Left kidney (tissue), 8 donors: Measurements from ENCODE around the gene CERKL. TPM values are rescaled to one million over a fixed set of nuclear protein-coding genes. Genes with fewer than 3 reads are reported as not detected.
"Not testable (repeated sequence)": the region's sequence is repeated elsewhere in the genome, so short reads cannot be mapped to it uniquely, and the experiment has no call there.

Source experiments
- DNase-seq: peaks from one replicate; pipeline ENCODE4 v3.0.0-alpha.2; 2013
- long read RNA-seq, 8 donors: transcript quantifications; one replicate each; lab custom pipeline, GENCODE V29; 2026
- polyA plus RNA-seq: library from polyadenylated mRNA; unstranded; fragments of 120-200 nt; gene quantifications from one replicate; pipeline ENCODE4 v1.2.1, GENCODE V29; 2013; ENCODE audit not compliant: insufficient read length

CERKL gene
- 20.3 TPM for polyA plus RNA-seq
- long read RNA-seq, donor 1, result 0 reads
- long read RNA-seq, donor 2, result 0 reads
- long read RNA-seq, donor 3, result 0 reads
- long read RNA-seq, donor 4, result 0 reads
- long read RNA-seq, donor 5, result 0 reads
- long read RNA-seq, donor 6, partial matches to known transcripts, result 0 of 2 reads
- long read RNA-seq, donor 6, other reads (novel, unspliced or antisense), result 0 of 2 reads
- long read RNA-seq, donor 7, result 0 reads
- long read RNA-seq, donor 8, result 0 reads

DNA sequence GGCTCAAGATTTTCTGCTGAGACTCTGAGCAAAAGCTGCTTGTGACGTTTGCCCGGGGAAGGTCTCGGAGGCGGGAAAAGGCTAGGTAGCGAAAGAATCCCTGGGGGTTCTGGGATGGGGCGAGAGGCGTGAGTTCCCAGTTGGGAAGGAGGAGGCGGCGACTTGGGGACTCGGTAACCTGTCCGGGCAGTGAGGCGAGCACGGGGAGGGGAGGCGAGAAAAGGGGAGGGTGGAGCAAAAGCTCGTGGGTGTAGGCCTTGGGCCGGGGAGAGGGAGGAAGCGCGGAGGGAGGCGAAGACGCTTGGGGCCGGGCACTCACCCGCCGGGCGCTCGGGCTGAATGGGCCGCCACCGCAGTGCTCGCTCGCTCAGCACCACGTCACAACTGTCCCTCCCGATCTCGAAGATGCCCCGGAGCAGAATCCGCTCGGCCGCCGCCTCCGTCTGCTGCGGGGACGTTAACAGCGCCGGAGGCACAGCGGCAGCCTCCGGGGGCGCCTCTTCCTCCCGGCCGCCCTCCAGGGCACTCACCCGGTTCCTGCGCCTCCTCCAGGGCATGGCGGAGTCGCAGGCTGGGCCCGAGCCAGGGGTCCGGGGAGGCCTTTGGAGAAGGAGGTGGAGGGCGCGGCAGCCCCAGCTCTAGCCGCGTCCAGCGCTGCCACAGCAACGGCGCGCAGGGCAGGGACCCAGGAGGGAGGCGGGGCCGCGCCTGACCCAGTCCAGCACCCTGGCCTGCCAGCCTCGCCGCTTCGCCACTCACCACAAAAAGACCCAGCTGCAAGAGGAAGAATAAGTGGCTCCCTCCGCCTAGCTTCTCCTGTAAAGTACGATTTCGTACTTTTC lies at the start of gene CERKL:
Gene CERKL (minus strand): TSS at position 656 of the 842 bp plus-strand sequence. CDS start 99 bp downstream, at position 557.
- DNase-seq, result peak; percentile 37

- not testable (repeated sequence) for DNase-seq
These were observed 45.6 kb upstream of the CERKL start for GRCh38 chr2:181702519-181702918.

DNA sequence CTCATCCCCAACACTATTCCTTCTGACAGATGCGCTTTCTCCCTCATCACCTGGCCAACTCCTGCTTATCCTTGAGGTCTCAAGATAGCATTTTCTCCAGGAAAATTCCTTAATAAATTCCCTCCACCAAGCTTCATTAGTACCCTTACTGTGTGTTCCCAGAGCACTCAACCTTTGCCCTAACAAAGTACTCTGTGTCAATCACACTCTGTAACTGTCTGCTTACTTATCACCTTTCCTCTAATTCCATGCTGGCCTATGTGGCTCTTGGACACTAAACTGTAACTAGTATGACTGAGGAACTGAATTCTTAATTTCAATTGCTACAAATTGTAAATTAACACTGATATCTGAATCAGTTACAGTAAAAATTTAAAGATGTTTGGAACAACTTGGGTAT lies 41.3 kb upstream of the CERKL start:
- DNase-seq, result no peak

DNA sequence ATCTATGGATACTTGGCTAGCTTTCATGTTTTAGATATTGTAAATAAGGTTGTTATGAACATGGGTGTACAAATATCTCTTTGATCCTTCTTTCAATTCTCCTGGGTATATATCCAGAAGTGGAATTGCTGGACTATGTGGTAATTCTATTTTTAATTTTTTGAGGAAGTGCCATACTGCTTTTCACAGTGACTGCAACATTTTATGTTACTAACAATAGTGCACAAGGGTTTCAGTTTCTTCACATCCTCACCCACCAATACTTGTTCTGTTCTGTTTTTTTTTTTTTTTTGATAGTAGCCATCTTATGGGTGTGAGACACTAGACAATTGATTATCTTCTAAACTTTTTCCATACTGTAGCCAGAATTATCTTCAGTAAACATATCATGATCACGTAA lies 40.7 kb upstream of the CERKL start:
- DNase-seq, result no peak

DNA sequence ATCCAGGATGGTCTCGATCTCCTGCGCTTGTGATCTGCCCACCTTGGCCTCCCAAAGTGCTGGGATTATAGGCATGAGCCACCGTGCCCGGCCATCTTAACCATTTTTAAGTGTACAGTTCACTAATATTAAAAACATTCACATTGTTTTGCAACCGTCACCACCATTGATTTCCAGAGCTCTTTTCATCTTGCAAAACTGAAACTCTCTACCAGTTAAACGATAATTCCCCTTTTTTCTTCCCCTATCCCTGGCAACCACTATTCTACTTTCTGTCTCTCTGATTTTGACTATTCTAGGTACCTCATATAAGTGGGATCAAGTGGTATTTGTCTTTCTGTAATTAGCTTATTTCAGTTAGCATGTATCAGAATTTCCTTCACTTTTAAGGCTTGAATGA lies 40.2 kb upstream of the CERKL start:
- no peak for DNase-seq

- no peak for DNase-seq
These were observed 37.4 kb upstream of the CERKL start for GRCh38 chr2:181694271-181694670.

DNA sequence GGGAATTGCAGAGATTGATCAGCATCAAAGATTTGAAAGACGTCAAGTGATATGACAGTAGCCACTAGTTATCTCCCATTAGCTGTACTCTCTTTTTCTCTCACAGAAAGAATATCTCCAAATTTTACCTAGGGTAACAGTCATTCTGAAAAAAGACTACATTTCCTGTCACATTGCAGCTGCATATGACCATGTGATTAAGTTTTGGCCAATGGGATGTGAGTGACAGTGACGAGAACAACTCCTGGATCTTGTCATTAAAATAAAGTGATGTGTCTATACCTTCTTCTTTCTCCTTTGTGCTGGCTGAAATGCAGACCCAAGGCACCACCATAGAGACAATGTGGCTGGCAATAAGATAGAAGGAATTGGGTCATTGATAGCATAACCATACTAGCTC lies 34.0 kb upstream of the CERKL start:
- DNase-seq, result no peak

DNA sequence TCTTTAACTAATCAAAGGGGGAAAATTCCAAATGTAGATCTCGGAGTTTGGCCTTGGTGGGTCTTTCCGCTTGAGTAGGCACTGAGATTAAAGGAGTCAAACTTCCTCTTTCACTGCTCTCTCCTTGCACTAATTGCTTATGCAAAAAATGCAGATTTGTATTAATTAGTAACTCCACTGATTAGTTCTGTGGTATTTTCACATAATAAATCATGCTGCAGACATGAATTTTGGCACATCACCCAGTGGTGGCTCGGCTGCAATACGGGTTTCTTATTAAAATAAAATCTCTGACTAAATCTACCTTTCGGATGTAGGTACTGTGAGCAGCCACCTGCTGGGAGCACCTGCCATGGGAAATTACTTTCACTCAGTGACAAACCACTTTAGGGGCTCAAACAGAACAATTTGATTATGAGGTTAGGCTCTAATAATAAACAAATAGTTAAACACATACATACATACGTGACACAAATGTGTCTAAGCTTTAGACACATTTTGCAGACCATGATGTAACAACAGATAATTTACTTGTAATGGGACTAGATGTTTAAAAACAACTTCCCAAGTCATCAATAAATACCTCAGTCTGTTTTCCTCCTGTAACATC lies 29.8 kb upstream of the CERKL start:
- DNase-seq, result no peak

DNA sequence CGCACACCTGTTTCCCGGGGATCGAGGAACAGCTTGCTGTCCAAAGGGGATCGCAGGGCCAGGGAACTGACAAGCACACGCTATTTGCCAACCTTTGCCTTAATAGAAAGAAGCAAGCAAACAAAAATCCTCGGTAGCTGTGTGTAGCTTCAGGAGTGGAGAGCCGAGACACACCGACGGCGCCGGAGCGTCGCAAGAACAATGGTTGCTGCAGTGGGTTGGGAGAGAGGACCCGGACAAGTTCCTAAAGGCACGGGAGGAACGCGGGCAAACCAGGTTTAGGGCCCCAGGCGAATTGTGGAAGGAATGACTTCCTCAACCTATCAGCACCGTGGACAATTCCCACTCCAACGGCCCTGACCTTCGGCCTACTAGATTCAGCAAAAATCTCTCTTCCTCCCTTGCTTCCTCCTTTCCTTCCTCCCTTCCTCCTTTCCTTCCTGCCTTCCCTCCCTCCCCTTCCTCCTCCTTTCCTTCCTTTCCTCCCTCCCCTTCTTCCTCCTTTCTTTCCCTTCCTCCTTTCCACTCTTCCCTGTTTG lies 28.3 kb upstream of the CERKL start:
- peak; percentile 31 for DNase-seq

- DNase-seq, result no peak
These were observed 27.7 kb upstream of the CERKL start for GRCh38 chr2:181684454-181685149.

DNA sequence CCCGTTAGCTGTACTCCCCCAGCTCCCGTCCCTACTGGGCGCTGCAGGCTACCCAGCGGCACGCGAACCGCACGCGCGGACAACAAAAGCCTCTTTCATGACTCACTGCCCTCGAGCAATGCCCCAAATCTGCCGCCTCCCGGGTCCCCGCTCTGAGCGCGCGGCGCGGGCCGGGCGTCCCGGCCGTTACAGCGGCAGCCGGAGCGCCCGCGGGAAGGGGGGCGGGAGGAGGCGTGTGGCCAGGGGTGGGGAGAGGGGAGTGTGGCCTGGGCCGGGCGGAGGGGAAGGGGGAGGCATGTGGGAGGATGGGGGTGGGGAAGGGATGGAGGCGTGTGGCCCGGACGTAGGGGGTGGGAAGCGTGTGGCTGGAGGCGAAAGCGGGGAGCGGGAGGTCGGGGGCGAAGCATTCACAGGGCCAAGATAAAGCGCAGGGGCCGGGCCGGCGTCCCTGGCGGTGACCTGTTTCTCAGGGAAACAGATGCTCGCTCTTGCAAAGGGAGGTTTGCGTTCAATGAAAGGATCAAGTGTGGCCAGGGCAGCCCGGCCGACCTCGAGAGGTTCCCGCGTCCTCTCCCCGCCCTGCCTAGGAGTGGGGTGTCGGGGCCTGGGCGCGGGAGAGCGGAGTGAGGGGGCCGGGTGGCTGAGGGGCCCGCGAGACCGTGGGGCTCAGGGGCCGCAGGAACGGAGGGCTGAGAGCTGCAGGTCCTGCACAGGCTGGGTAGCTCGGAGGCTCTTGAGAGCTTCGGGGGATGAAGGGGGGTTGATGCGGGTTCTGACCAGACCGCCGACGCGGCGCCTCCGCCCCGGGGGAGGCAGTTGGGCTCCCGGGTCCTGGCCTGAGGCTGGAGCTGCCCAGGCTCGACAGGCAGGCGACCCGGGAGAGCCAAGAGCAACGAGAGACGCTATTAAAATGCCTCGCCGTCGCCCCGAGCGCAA lies 26.9 kb upstream of the CERKL start:
- DNase-seq, result no peak

GRCh38 chr2:181682795-181683517 lies 26.1 kb upstream of the CERKL start:
- no peak for DNase-seq

- no peak for DNase-seq
These were observed 25.3 kb upstream of the CERKL start for GRCh38 chr2:181682026-181682789.

GRCh38 chr2:181680937-181681811 lies 24.3 kb upstream of the CERKL start:
- DNase-seq, result no peak

DNA sequence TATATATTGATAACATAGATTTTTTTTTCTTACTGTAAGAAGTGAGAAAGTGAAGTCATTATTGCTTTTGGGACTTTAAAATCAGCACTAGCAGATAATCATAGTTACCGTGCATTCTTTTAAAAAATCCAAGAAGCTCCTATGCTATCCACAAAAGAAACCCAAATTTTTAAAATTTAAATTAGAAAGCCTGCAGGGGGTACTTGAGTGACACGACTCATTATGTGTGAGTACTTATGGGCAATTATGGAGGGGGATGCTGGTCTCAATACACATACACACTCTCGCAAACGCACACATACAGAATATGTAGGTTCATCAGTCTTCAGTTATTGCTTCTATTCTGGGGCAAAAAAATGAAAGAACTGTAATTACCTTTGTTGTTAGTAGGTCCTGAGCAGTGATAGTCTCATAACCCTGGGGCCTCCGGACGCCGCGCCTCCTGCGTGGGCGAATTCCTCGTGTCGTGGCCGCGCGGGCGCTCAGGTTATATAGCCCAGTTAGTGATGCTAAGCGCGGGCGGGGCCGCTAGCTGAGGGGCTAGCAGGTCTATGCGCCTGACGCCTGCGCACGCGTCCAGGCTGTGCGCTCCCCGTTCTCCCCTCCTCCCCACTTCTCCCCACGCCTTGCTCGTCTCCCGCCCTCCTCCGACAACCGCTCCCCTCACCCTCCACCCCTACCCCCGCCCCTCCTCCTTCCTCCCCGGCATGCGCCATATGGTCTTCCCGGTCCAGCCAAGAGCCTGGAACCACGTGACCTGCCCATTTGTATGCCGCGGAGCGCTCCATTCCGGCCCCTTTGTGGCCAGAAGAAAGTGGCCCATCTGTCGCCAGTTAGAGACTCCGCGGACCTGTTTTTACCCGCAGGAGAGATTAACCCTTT lies 23.4 kb upstream of the CERKL start, which contains the start of gene NEUROD1:
Gene NEUROD1 (minus strand): TSS at position 463 of the 882 bp plus-strand sequence. CDS start 1,657 bp downstream, outside the sequence.
- no peak for DNase-seq

DNA sequence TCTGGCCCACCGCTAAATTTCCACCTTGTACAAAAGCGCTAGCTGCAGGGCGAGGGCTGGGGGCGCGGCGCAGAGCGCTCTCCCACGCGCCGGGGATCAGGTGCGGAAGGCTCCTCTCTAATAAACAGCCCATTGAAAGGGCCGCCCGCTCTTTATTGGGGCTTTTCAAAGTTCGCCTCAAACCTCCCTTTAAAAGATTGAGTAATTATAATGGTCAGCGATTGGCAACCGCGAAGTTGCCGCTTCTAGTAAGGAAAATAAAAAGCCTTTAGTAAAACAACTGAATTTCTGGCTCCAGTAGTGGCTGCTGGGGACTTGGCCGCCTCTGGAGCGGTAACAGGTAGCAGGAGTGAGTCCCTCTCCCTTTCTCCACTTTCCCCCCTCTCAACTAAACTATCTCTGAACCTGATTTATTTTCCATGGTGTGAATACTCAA lies 22.7 kb upstream of the CERKL start:
- DNase-seq, result no peak

GRCh38 chr2:181678861-181679543 lies 22.1 kb upstream of the CERKL start:
- DNase-seq, result no peak
